Measurements from ENCODE around the gene UROS. TPM values are rescaled to one million over a fixed set of nuclear protein-coding genes. Genes with fewer than 3 reads are reported as not detected.

Gene UROS
- polyA plus RNA-seq, 1 donor from 2014 or later, result 103 TPM

DNA sequence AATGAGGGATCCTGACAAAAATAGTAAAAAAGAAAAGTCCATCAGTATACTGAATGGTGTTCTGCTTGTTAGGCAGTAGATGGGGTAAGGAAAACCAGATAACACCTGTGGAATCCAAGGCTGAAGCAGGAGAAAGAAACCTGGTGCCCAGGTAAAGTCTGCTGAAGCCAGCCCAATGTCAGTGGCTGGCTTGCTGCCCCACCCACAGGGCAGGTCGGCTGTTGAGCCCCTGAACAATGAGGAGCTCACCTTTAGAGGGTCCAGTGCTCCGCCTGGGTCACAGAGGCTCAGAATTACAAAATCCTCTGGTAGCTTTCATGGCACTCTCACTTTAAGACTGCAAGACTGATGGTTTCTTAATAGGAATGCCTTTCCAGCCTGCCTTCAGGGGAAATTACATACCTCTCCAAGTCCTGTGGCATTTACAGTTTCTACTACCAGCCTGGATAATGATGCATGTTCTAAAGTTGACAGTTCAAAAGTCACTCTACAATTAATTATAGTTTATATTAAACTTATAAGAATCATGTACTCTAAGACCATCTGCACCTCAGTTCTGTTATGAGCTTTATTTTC lies 34.2 kb upstream of the UROS start:
- Histone ChIP-seq H3K9me2 (ENCODE audit: insufficient read depth, low read length) (no peaks in the 10 kb centered on the region), H4K20me1 (ENCODE audit: insufficient read depth) (no peaks in the 10 kb centered on the region), H3K4me3 (ENCODE audit: low read length) (no peak overlapping the region), H3K27me3 (ENCODE audit: insufficient read depth, low read depth, low read length) (no peaks in the 10 kb centered on the region), H3K79me2 (replicated peaks; ENCODE audit: insufficient read depth, low read length) (no peaks in the 10 kb centered on the region), H3K4me2 (ENCODE audit: low read length) (no peak overlapping the region), H3K36me3 (ENCODE audit: insufficient read depth, low read length) (no peaks in the 10 kb centered on the region), H3K27ac (ENCODE audit: low read length) (no peak overlapping the region), H2AFZ (ENCODE audit: low read depth, low read length) (no peak overlapping the region), H3K9me3 (ENCODE audit: low read length) (no peaks in the 10 kb centered on the region), H3F3A (ENCODE audit: insufficient read depth, low read length, poor library complexity, severe bottlenecking) (no peaks in the 10 kb centered on the region), H3K9ac (ENCODE audit: low read length) (no peak overlapping the region)
- TF ChIP-seq TAF1 (IDR thresholded peaks at IDR 0.05; ENCODE audit: low read depth) (no peak), EP300 (conservative IDR thresholded peaks at IDR 0.05; ENCODE audit: poor library complexity, severe bottlenecking) (no peak), SMC3 (conservative IDR thresholded peaks at IDR 0.05; ENCODE audit: poor library complexity) (no peak), RAD21 (conservative IDR thresholded peaks at IDR 0.05) (no peak), MXI1 (conservative IDR thresholded peaks at IDR 0.05; ENCODE audit: poor library complexity, severe bottlenecking) (no peak), EZH2 (IDR thresholded peaks at IDR 0.05; ENCODE audit: borderline replicate concordance, insufficient read depth, low read length, poor library complexity, severe bottlenecking) (no peak), POLR2AphosphoS5 (IDR thresholded peaks at IDR 0.05) (no peak)
- TF ChIP-seq, protein P1, sequence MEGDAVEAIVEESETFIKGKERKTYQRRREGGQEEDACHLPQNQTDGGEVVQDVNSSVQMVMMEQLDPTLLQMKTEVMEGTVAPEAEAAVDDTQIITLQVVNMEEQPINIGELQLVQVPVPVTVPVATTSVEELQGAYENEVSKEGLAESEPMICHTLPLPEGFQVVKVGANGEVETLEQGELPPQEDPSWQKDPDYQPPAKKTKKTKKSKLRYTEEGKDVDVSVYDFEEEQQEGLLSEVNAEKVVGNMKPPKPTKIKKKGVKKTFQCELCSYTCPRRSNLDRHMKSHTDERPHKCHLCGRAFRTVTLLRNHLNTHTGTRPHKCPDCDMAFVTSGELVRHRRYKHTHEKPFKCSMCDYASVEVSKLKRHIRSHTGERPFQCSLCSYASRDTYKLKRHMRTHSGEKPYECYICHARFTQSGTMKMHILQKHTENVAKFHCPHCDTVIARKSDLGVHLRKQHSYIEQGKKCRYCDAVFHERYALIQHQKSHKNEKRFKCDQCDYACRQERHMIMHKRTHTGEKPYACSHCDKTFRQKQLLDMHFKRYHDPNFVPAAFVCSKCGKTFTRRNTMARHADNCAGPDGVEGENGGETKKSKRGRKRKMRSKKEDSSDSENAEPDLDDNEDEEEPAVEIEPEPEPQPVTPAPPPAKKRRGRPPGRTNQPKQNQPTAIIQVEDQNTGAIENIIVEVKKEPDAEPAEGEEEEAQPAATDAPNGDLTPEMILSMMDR (IDR thresholded peaks at IDR 0.05; ENCODE audit: poor library complexity, severe bottlenecking), result no peak
- TF ChIP-seq, protein P2, sequence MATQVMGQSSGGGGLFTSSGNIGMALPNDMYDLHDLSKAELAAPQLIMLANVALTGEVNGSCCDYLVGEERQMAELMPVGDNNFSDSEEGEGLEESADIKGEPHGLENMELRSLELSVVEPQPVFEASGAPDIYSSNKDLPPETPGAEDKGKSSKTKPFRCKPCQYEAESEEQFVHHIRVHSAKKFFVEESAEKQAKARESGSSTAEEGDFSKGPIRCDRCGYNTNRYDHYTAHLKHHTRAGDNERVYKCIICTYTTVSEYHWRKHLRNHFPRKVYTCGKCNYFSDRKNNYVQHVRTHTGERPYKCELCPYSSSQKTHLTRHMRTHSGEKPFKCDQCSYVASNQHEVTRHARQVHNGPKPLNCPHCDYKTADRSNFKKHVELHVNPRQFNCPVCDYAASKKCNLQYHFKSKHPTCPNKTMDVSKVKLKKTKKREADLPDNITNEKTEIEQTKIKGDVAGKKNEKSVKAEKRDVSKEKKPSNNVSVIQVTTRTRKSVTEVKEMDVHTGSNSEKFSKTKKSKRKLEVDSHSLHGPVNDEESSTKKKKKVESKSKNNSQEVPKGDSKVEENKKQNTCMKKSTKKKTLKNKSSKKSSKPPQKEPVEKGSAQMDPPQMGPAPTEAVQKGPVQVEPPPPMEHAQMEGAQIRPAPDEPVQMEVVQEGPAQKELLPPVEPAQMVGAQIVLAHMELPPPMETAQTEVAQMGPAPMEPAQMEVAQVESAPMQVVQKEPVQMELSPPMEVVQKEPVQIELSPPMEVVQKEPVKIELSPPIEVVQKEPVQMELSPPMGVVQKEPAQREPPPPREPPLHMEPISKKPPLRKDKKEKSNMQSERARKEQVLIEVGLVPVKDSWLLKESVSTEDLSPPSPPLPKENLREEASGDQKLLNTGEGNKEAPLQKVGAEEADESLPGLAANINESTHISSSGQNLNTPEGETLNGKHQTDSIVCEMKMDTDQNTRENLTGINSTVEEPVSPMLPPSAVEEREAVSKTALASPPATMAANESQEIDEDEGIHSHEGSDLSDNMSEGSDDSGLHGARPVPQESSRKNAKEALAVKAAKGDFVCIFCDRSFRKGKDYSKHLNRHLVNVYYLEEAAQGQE (IDR thresholded peaks at IDR 0.05; ENCODE audit: borderline replicate concordance), result no peak

DNA sequence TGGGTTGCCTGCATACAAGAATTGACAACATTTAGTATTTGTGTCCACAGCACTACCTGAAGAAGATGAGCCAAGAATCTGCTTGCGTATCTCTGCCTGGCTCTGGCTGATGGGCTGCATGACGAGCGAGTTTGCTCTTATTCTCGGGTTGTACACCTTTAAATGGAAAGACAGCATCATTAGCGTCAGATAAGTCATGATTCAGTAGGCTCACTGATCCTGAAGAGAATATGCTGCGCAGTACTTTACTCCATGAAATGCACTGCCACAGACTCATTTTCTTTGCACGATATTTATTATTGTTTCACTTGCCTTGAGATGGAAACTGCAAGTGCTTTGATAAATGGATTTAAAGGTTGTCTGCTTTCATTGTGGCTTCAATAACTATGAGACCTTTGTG lies 29.4 kb upstream of the UROS start:
- peak overlapping the region; percentile 18 for H3K27ac ChIP-seq (ENCODE audit: low read length)
- H3K36me3 ChIP-seq (ENCODE audit: insufficient read depth, low read length), result no peaks in the 10 kb centered on the region

More for the DNA sequence above, 29.4 kb upstream of the UROS start:
- Histone ChIP-seq H3K4me3 (ENCODE audit: low read length) (no peak overlapping the region), H3F3A (ENCODE audit: insufficient read depth, low read length, poor library complexity, severe bottlenecking) (no peaks in the 10 kb centered on the region), H3K27me3 (ENCODE audit: insufficient read depth, low read depth, low read length) (no peaks in the 10 kb centered on the region), H4K20me1 (ENCODE audit: insufficient read depth) (no peaks in the 10 kb centered on the region), H3K4me2 (ENCODE audit: low read length) (no peak overlapping the region), H3K79me2 (replicated peaks; ENCODE audit: insufficient read depth, low read length) (no peaks in the 10 kb centered on the region), H3K9ac (ENCODE audit: low read length) (no peak overlapping the region), H3K9me2 (ENCODE audit: insufficient read depth, low read length) (no peaks in the 10 kb centered on the region), H3K9me3 (ENCODE audit: low read length) (no peaks in the 10 kb centered on the region), H2AFZ (ENCODE audit: low read depth, low read length) (no peak overlapping the region)
- TF ChIP-seq EP300 (conservative IDR thresholded peaks at IDR 0.05; ENCODE audit: poor library complexity, severe bottlenecking) (peak; percentile 49), SMC3 (conservative IDR thresholded peaks at IDR 0.05; ENCODE audit: poor library complexity) (no peak)

Measured in neural cell (in vitro differentiated cells).